HCT116 (cell line): ENCODE data around the gene HGFAC. TPM values are rescaled to one million over a fixed set of nuclear protein-coding genes. Genes with fewer than 3 reads are reported as not detected.
A peak's percentile ranks its signal among the peaks of the same experiment; 100 is the strongest.

ENCODE experiments used
- ATAC-seq: fragments of 200-7000 bp; cut with Tn5 transposase; 2 replicates; pipeline ENCODE4 v1.9.1; 2020; ENCODE audit warnings: mild to moderate bottlenecking, moderate library complexity
- BruUV-seq: library from RNA; stranded (reverse); fragments of 400-500 nt; replicated peaks from 2 replicates; lab custom pipeline; 2021; lab: Mats Ljungman, UMichigan
- CTCF ChIA-PET: fragments of 300-600 bp; sonication (Branson Sonifier 250); formaldehyde crosslinking; loops from one replicate; lab custom pipeline; 2021; ENCODE audit warnings: antibody characterized with exemption; lab: Charles Lee
- POLR2A ChIA-PET: fragments of 300-600, 350-600 bp; sonication (Branson Sonifier 250); formaldehyde crosslinking; loops from one replicate; lab custom pipeline; 2021; ENCODE audit warnings: antibody characterized with exemption; lab: Charles Lee
- RAD21 ChIA-PET, 2 experiments: fragments of 300-600 bp; sonication (Branson Sonifier 250); formaldehyde crosslinking; loops; one replicate each; lab custom pipeline; 2023; ENCODE audit warnings: low total read pairs in 2 of 2; ENCODE audit not compliant: uncharacterized antibody in 2 of 2, unreplicated experiment in 2 of 2, low non-redundant PET in 1 of 2; lab: Charles Lee
- DNase-seq: peaks from one replicate; pipeline ENCODE4 v3.0.0-alpha.2; 2010; ENCODE audit warnings: low read depth, low spot score
- H2AFZ ChIP-seq: fragments of 200-600 bp; shearing (Covaris generic), sonication (generic); 2 replicates; pipeline ENCODE4 v1.6.1; 2017; ENCODE audit warnings: low read depth, mixed run types, mixed read lengths, antibody characterized with exemption, low read length; ENCODE audit not compliant: poor library complexity, severe bottlenecking
- H3K27ac ChIP-seq: 2 replicates; pipeline ENCODE4 v1.5.1; 2012; ENCODE audit warnings: low read depth, low read length
- H3K27me3 ChIP-seq: fragments of 200-600 bp; sonication (generic); 2 replicates; pipeline ENCODE4 v1.6.1; 2016; ENCODE audit warnings: mixed run types, low read length, mixed read lengths; ENCODE audit not compliant: insufficient read depth
- H3K36me3 ChIP-seq, 2 experiments: fragments of 200-500 bp in 1 of 2; fragments of 200-600 bp in 1 of 2; sonication (Bioruptor generic) in 1 of 2; sonication (generic) in 1 of 2; 2 replicates each; pipeline versions ENCODE4 v1.5.1 to v1.6.1; 2014 to 2016; ENCODE audit warnings: low read length in 2 of 2, inconsistent platforms in 1 of 2, mixed read lengths in 1 of 2, mixed run types in 1 of 2; ENCODE audit not compliant: insufficient read depth in 2 of 2, control insufficient read depth in 1 of 2
- H3K4me1 ChIP-seq, 2 experiments: fragments of 200-600 bp in 1 of 2; sonication (generic) in 1 of 2; 2 replicates each; pipeline versions ENCODE4 v1.5.1 to v1.6.1; 2012 to 2017; ENCODE audit warnings: low read length in 2 of 2, inconsistent platforms in 1 of 2, mild to moderate bottlenecking in 1 of 2, mixed read lengths in 1 of 2, mixed run types in 1 of 2, moderate library complexity in 1 of 2; ENCODE audit not compliant: insufficient read depth in 2 of 2, control insufficient read depth in 1 of 2
- H3K4me2 ChIP-seq: fragments of 200-600 bp; sonication (generic); 2 replicates; pipeline ENCODE4 v1.6.1; 2017; ENCODE audit warnings: mixed run types, low read length, mixed read lengths
- H3K4me3 ChIP-seq, 2 experiments: fragments of 200-600 bp in 1 of 2; sonication (generic) in 1 of 2; replicated peaks in 1 of 2; 2 replicates each; pipeline ENCODE4 v1.5.1; 2011 to 2016; ENCODE audit warnings: low read length in 2 of 2, control low read depth in 1 of 2, low read depth in 1 of 2, mild to moderate bottlenecking in 1 of 2, mixed read lengths in 1 of 2, mixed run types in 1 of 2
- H3K79me2 ChIP-seq: fragments of 200-600 bp; sonication (generic); 2 replicates; pipeline ENCODE4 v1.6.1; 2017; ENCODE audit warnings: mild to moderate bottlenecking, mixed run types, low read length, moderate library complexity, mixed read lengths; ENCODE audit not compliant: insufficient read depth
- H3K9ac ChIP-seq: fragments of 200-600 bp; sonication (generic); 2 replicates; pipeline ENCODE4 v1.6.1; 2016; ENCODE audit warnings: low read length, mixed read lengths
- H3K9me2 ChIP-seq: fragments of 200-600 bp; sonication (generic), shearing (Covaris generic); 2 replicates; pipeline ENCODE4 v1.6.1; 2017; ENCODE audit warnings: mixed run types, mild to moderate bottlenecking, moderate library complexity; ENCODE audit not compliant: insufficient read depth
- H3K9me3 ChIP-seq, 2 experiments: fragments of 200-500 bp in 1 of 2; fragments of 200-600 bp in 1 of 2; sonication (Bioruptor generic) in 1 of 2; sonication (generic) in 1 of 2; 2 replicates each; pipeline ENCODE4 v1.6.1; 2014 to 2017; ENCODE audit warnings: low read length in 2 of 2, mixed read lengths in 2 of 2, inconsistent platforms in 1 of 2, low read depth in 1 of 2, mild to moderate bottlenecking in 1 of 2, mixed run types in 1 of 2, moderate library complexity in 1 of 2; ENCODE audit not compliant: control insufficient read depth in 1 of 2, insufficient read depth in 1 of 2
- H4K20me1 ChIP-seq: fragments of 200-600 bp; sonication (generic), shearing (Covaris generic); 2 replicates; pipeline ENCODE4 v1.6.1; 2017; ENCODE audit warnings: mixed run types, mild to moderate bottlenecking, moderate library complexity; ENCODE audit not compliant: insufficient read depth
- CBX3 ChIP-seq: IDR thresholded peaks from 2 replicates; pipeline ENCODE4 v1.6.1; 2012; ENCODE audit warnings: low read depth
- CEBPB ChIP-seq: IDR thresholded peaks from 2 replicates; pipeline ENCODE4 v1.6.1; 2012; ENCODE audit warnings: low read depth
- FOSL1 ChIP-seq: IDR thresholded peaks from 2 replicates; pipeline ENCODE4 v1.6.1; 2012; ENCODE audit warnings: low read depth
- MAX ChIP-seq: IDR thresholded peaks from 2 replicates; pipeline ENCODE4 v1.6.1; 2012
- RAD21 ChIP-seq: IDR thresholded peaks from 2 replicates; pipeline ENCODE4 v1.6.1; 2012; ENCODE audit warnings: low read depth, mild to moderate bottlenecking
- SIN3A ChIP-seq: IDR thresholded peaks from 2 replicates; pipeline ENCODE4 v1.6.1; 2012; ENCODE audit warnings: low read depth
- SP1 ChIP-seq: IDR thresholded peaks from 2 replicates; pipeline ENCODE4 v1.6.1; 2012; ENCODE audit warnings: low read depth
- SRF ChIP-seq: IDR thresholded peaks from 2 replicates; pipeline ENCODE4 v1.6.1; 2012; ENCODE audit warnings: low read depth
- TCF7L2 ChIP-seq: IDR thresholded peaks from 2 replicates; pipeline ENCODE4 v1.7.0; 2011; ENCODE audit warnings: borderline replicate concordance, inconsistent platforms; ENCODE audit not compliant: insufficient read depth, insufficient read length; ENCODE audit errors: extremely low read depth
- YY1 ChIP-seq: IDR thresholded peaks from 2 replicates; pipeline ENCODE4 v1.6.1; 2011; ENCODE audit warnings: low read length, low read depth, moderate library complexity, mild to moderate bottlenecking; ENCODE audit not compliant: insufficient replicate concordance; ENCODE audit errors: extremely low read depth
- ZFX ChIP-seq: fragments of 450-650 bp; IDR thresholded peaks from 2 replicates; pipeline ENCODE4 v1.6.1; 2017
- intact Hi-C: fragments of 100-400 bp; cut with micrococcal nuclease; formaldehyde crosslinking; loops from 2 replicates; pipeline ENCODE4 v1.10.0; 2022
- total RNA-seq: library from RNA; stranded (reverse); gene quantifications from one replicate; pipeline ENCODE4 v1.2.1, GENCODE V29; 2021; ENCODE audit not compliant: unreplicated experiment
- TF ChIP-seq, protein P1 (sequence below): IDR thresholded peaks from 2 replicates; pipeline ENCODE4 v1.6.1; 2012
- TF ChIP-seq, protein P2 (sequence below): IDR thresholded peaks from 2 replicates; pipeline ENCODE4 v1.6.1; 2011; ENCODE audit warnings: mild to moderate bottlenecking, low read length, moderate library complexity; ENCODE audit not compliant: insufficient replicate concordance; ENCODE audit errors: extremely low read depth
- TF ChIP-seq, protein P3 (sequence below), 3 experiments: fragments of 200-600 bp in 1 of 3; sonication (generic) in 1 of 3; IDR thresholded peaks in 2 of 3; conservative IDR thresholded peaks in 1 of 3; 2 replicates each; pipeline ENCODE4 v1.5.1; 2012 to 2017; ENCODE audit warnings: low read depth in 2 of 3, low read length in 2 of 3, antibody characterized with exemption in 1 of 3, borderline replicate concordance in 1 of 3, control low read depth in 1 of 3, mild to moderate bottlenecking in 1 of 3, mixed read lengths in 1 of 3, mixed run types in 1 of 3, moderate library complexity in 1 of 3; ENCODE audit not compliant: insufficient read depth in 1 of 3

HGFAC gene
- total RNA-seq, 1 experiment from 2014 or later = 1.1 TPM

DNA sequence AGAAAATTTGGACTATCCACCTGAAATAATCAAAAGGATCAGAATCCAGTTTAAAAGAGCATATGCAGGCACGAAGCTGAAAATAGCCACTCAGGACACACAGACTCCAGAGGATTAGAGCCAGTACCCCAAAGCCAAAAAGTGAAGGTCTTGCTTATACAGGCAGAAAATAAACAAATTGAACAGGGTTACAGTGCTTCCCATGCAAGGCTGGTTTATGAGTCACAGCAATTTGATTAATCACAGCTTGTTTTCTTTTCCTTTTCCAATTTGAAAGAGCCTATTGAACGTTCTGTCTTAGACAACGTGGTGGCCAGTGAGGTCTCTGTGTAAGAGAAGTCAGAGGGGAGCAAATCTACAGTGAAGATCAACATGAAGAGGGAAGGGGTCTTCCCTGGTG is 10.2 kb downstream of the HGFAC start:
- RAD21 ChIA-PET = interaction anchor here in 1 of 2 experiments (0.7 kb wide), 1 partner anchor 294 kb away, joined by 6 read pairs; no protein-coding TSS in a partner anchor
- Histone ChIP-seq H3K4me3 (no peak overlapping the region), H3K79me2 (no peaks in the 10 kb centered on the region), H3K4me1 (peaks cover 0 to 7% of the 10 kb centered on the region in 2 experiments; a peak in 2 of 4 replicates), H4K20me1 (no peaks in the 10 kb centered on the region), H3K27ac (no peak overlapping the region), H3K4me2 (no peak overlapping the region), H3K36me3 (no peaks in the 10 kb centered on the region), H2AFZ (peak overlapping the region; percentile 75), H3K9me2 (no peaks in the 10 kb centered on the region), H3K9ac (no peak overlapping the region), H3K9me3 (no peaks in the 10 kb centered on the region), H3K27me3 (no peaks in the 10 kb centered on the region)
- DNase-seq (no peak), ATAC-seq (peak; percentile 13; the same call in 1 of the 2 replicates)
- CTCF ChIA-PET = interaction anchor here (0.8 to 2.0 kb wide), 6 partner anchors 9 to 258 kb away, joined by 3 to 10 read pairs (median 4); no protein-coding TSS in a partner anchor
- POLR2A ChIA-PET = no interaction called here
- intact Hi-C loops = no loop called here
- BruUV-seq = no TSS peak
- TF ChIP-seq ZFX = no peak
- TF ChIP-seq SIN3A = no peak
- TF ChIP-seq SRF = no peak
- TF ChIP-seq, protein P1, sequence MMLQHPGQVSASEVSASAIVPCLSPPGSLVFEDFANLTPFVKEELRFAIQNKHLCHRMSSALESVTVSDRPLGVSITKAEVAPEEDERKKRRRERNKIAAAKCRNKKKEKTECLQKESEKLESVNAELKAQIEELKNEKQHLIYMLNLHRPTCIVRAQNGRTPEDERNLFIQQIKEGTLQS = no peak
- TF ChIP-seq TCF7L2 = no peak
- no peak for TF ChIP-seq CEBPB
- TF ChIP-seq FOSL1 = no peak
- no peak for TF ChIP-seq SP1
- no peak for TF ChIP-seq MAX
- TF ChIP-seq, all 23 proteins: peak for 0

- RAD21 ChIA-PET = interaction anchor here in 1 of 2 experiments (0.7 kb wide), 1 partner anchor 293 kb away, joined by 6 read pairs; no protein-coding TSS in a partner anchor
- Histone ChIP-seq H3K4me1 (peaks cover 0 to 7% of the 10 kb centered on the region in 2 experiments; a peak in 2 of 4 replicates), H4K20me1 (no peaks in the 10 kb centered on the region), H3K36me3 (no peaks in the 10 kb centered on the region), H3K9me2 (no peaks in the 10 kb centered on the region), H3K9ac (no peak overlapping the region), H3K4me2 (no peak overlapping the region), H3K9me3 (no peaks in the 10 kb centered on the region), H3K4me3 (no peak overlapping the region), H3K79me2 (no peaks in the 10 kb centered on the region), H3K27ac (no peak overlapping the region), H2AFZ (peak overlapping the region; percentile 75), H3K27me3 (no peaks in the 10 kb centered on the region)
- BruUV-seq = no TSS peak
- TF ChIP-seq CBX3 = no peak
- TF ChIP-seq, protein P2, sequence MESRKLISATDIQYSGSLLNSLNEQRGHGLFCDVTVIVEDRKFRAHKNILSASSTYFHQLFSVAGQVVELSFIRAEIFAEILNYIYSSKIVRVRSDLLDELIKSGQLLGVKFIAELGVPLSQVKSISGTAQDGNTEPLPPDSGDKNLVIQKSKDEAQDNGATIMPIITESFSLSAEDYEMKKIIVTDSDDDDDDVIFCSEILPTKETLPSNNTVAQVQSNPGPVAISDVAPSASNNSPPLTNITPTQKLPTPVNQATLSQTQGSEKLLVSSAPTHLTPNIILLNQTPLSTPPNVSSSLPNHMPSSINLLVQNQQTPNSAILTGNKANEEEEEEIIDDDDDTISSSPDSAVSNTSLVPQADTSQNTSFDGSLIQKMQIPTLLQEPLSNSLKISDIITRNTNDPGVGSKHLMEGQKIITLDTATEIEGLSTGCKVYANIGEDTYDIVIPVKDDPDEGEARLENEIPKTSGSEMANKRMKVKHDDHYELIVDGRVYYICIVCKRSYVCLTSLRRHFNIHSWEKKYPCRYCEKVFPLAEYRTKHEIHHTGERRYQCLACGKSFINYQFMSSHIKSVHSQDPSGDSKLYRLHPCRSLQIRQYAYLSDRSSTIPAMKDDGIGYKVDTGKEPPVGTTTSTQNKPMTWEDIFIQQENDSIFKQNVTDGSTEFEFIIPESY = no peak
- TF ChIP-seq RAD21 = peak; percentile 43
- TF ChIP-seq, protein P3, sequence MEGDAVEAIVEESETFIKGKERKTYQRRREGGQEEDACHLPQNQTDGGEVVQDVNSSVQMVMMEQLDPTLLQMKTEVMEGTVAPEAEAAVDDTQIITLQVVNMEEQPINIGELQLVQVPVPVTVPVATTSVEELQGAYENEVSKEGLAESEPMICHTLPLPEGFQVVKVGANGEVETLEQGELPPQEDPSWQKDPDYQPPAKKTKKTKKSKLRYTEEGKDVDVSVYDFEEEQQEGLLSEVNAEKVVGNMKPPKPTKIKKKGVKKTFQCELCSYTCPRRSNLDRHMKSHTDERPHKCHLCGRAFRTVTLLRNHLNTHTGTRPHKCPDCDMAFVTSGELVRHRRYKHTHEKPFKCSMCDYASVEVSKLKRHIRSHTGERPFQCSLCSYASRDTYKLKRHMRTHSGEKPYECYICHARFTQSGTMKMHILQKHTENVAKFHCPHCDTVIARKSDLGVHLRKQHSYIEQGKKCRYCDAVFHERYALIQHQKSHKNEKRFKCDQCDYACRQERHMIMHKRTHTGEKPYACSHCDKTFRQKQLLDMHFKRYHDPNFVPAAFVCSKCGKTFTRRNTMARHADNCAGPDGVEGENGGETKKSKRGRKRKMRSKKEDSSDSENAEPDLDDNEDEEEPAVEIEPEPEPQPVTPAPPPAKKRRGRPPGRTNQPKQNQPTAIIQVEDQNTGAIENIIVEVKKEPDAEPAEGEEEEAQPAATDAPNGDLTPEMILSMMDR (IDR thresholded peaks at IDR 0.05 in 2 of 3, conservative IDR thresholded peaks at IDR 0.05 in 1 of 3; ENCODE audit: borderline replicate concordance in 1 of 3, insufficient read depth in 1 of 3, low read depth in 2 of 3, low read length in 2 of 3) = peak; percentile 75 to 92 (median 79)
- no peak for TF ChIP-seq FOSL1
- no peak for TF ChIP-seq CEBPB
- TF ChIP-seq YY1 = peak; percentile 89
- CTCF ChIA-PET = interaction anchor here (0.8 to 2.0 kb wide), 6 partner anchors 9 to 259 kb away, joined by 3 to 10 read pairs (median 4); no protein-coding TSS in a partner anchor
- peak; percentile 90 for ATAC-seq
- intact Hi-C loops = no loop called here
- POLR2A ChIA-PET = no interaction called here
- DNase-seq = peak; percentile 41
Observed at GRCh38 chr4:3452376-3452775, 10.6 kb downstream of the HGFAC start.
